ENCODE measurements around the gene CDK15. TPM values are rescaled to one million over a fixed set of nuclear protein-coding genes. Genes with fewer than 3 reads are reported as not detected.

Gene CDK15
- total RNA-seq, 1 donor from 2014 or later: 0.21 TPM

DNA sequence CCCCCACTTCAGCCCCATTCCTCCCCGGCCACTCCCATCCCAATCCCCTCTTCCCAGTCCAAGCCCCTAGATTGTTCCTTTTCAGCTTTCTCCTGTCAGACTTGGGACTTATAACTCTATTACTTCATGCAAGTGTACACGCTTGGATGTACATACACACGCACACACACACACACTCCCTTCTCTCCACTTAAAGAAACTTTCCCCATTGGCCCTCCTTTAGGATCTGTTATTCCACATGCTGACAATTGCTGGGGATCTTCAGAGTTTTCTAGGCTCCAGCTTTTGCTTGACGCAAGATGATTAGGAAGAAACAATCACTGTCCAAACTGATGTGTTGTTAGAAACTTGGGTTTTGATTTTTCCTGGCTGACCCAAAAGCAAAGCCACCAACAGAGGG lies 75.4 kb downstream of the CDK15 start:
- no peak overlapping the region for H3K27ac Mint-ChIP-seq
- no peak for DNase-seq (ENCODE audit: low spot score)
- Histone ChIP-seq H3F3A (ENCODE audit: low read depth) (peaks cover 16% of the 10 kb centered on the region), H3K27ac (no peak overlapping the region), H3K4me1 (peaks cover 44% of the 10 kb centered on the region), H3K27me3 (no peaks in the 10 kb centered on the region), H2AFZ (replicated peaks) (no peak overlapping the region), H4K20me1 (ENCODE audit: low read depth) (no peaks in the 10 kb centered on the region), H3K36me3 (no peaks in the 10 kb centered on the region), H3K4me2 (peak overlapping the region; percentile 56), H3K79me2 (ENCODE audit: low read depth) (no peaks in the 10 kb centered on the region), H3K9me3 (ENCODE audit: low read depth) (no peaks in the 10 kb centered on the region), H3K4me3 (no peak overlapping the region), H3K9ac (no peak overlapping the region)
- H3K36me3 Mint-ChIP-seq: no peaks in the 10 kb centered on the region
- H3K27me3 Mint-ChIP-seq (ENCODE audit: insufficient read depth, low read depth): peaks cover 11% of the 10 kb centered on the region
- H3K4me1 Mint-ChIP-seq: peaks cover 45% of the 10 kb centered on the region
- TF ChIP-seq, protein P1, sequence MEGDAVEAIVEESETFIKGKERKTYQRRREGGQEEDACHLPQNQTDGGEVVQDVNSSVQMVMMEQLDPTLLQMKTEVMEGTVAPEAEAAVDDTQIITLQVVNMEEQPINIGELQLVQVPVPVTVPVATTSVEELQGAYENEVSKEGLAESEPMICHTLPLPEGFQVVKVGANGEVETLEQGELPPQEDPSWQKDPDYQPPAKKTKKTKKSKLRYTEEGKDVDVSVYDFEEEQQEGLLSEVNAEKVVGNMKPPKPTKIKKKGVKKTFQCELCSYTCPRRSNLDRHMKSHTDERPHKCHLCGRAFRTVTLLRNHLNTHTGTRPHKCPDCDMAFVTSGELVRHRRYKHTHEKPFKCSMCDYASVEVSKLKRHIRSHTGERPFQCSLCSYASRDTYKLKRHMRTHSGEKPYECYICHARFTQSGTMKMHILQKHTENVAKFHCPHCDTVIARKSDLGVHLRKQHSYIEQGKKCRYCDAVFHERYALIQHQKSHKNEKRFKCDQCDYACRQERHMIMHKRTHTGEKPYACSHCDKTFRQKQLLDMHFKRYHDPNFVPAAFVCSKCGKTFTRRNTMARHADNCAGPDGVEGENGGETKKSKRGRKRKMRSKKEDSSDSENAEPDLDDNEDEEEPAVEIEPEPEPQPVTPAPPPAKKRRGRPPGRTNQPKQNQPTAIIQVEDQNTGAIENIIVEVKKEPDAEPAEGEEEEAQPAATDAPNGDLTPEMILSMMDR (IDR thresholded peaks at IDR 0.05): no peak
- TF ChIP-seq EZH2phosphoT487 (IDR thresholded peaks at IDR 0.05) (no peak), EZH2 (IDR thresholded peaks at IDR 0.05) (no peak)
- no peaks in the 10 kb centered on the region for H3K9me3 Mint-ChIP-seq
- H3K4me3 Mint-ChIP-seq: peak overlapping the region; percentile 68

DNA sequence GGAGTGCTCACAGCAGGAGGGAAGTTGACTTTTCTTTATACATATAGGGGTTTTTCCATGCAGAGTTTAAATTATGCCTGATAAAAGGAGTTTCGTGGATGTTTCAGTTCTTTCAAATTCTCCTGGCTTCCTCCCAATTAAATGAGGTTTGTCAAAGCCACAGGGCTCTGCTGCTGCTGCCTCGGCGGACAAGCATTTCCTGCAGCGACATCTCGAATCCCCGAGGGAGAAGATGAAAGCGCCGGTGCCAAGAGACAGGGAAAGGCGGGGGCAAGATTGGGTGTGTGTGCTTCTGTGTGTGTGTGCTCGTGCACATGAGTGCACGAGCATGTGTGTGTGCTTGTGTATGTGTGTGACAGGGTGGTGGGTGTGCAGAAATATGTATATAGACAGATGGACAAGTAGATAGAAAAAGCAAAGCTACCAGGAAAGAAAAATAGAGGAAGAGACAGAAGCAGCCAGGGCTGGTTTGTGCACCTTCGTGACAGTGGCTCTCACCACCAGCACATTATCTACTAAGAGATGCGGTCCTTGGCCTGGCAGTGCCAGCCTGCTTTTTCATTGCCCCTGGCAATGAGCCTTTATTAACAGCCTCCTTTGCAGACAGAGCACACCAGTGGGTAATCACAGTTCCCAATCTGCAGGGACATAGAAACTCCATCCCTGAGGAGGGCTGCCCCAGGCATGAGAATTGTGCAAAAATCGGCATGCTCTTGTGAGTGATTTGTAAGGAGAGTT lies 76.2 kb downstream of the CDK15 start:
- H4K20me1 ChIP-seq (ENCODE audit: low read depth): no peaks in the 10 kb centered on the region
- peak overlapping the region; percentile 8 for H2AFZ ChIP-seq (replicated peaks)
- no peaks in the 10 kb centered on the region for H3K79me2 ChIP-seq (ENCODE audit: low read depth)
- peak overlapping the region; percentile 56 for H3K4me2 ChIP-seq
- no peaks in the 10 kb centered on the region for H3K36me3 Mint-ChIP-seq
- H3K27me3 Mint-ChIP-seq (ENCODE audit: insufficient read depth, low read depth): peaks cover 11% of the 10 kb centered on the region
- H3K27ac Mint-ChIP-seq: no peak overlapping the region
- H3K4me3 Mint-ChIP-seq: peak overlapping the region; percentile 68
- DNase-seq (ENCODE audit: low spot score): peak; percentile 53
- TF ChIP-seq EZH2phosphoT487 (IDR thresholded peaks at IDR 0.05) (no peak), EZH2 (IDR thresholded peaks at IDR 0.05) (no peak)
- TF ChIP-seq, protein P1 (IDR thresholded peaks at IDR 0.05): no peak
- H3K9me3 Mint-ChIP-seq: no peaks in the 10 kb centered on the region
- H3K9ac ChIP-seq: no peak overlapping the region
- H3F3A ChIP-seq (ENCODE audit: low read depth): peaks cover 21% of the 10 kb centered on the region
- H3K4me1 Mint-ChIP-seq: peaks cover 47% of the 10 kb centered on the region
- H3K27me3 ChIP-seq: no peaks in the 10 kb centered on the region
- no peaks in the 10 kb centered on the region for H3K9me3 ChIP-seq (ENCODE audit: low read depth)
- H3K27ac ChIP-seq: no peak overlapping the region
- H3K4me1 ChIP-seq: peaks cover 49% of the 10 kb centered on the region
- no peak overlapping the region for H3K4me3 ChIP-seq
- no peaks in the 10 kb centered on the region for H3K36me3 ChIP-seq

DNA sequence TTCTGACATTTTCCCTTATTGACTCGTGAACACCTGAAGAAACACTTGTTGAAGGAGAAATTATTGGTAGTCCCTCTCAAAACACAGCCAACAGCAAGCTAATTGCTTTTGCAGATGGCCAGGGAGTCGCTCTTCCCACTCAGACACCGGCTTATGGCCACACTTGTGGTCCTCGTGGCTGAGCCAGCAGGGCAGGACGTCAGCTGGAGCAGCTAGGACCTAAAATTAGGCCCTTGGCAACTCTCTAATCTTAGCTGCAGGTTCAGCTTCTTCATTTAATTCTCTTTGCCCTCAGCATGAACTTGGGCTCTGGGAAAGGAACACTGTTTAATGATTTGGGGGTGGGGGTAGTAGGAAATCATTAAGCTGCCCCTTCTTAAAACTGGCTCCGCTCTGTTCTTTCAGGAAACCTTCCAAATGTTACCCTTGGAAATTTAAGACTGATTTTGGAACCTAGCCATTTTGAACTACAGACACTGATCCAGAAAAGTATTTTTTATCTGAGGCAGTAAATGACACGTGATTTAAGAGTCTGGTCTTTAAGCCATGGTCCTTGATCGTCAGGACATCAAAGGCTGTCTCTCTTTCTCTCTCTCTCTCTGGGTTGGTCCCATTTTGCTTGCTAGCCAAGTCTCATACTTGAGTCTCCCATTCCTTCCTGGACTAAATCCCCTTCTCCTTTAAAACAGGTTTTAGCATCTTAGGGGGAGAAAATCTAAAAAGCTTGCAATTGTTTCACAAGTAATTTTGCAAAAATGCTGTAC lies 77.5 kb downstream of the CDK15 start:
- Histone ChIP-seq H3K4me2 (peak overlapping the region; percentile 56), H3K4me3 (no peak overlapping the region), H3K36me3 (no peaks in the 10 kb centered on the region), H3K27me3 (no peaks in the 10 kb centered on the region), H4K20me1 (ENCODE audit: low read depth) (no peaks in the 10 kb centered on the region), H3K9me3 (ENCODE audit: low read depth) (no peaks in the 10 kb centered on the region), H3K4me1 (peaks cover 60% of the 10 kb centered on the region), H3K79me2 (ENCODE audit: low read depth) (no peaks in the 10 kb centered on the region), H3K27ac (no peak overlapping the region), H3K9ac (no peak overlapping the region), H3F3A (ENCODE audit: low read depth) (peaks cover 34% of the 10 kb centered on the region), H2AFZ (replicated peaks) (no peak overlapping the region)
- DNase-seq (ENCODE audit: low spot score): no peak
- Mint-ChIP-seq H3K27me3 (ENCODE audit: insufficient read depth, low read depth) (peaks cover 11% of the 10 kb centered on the region), H3K36me3 (no peaks in the 10 kb centered on the region), H3K27ac (no peak overlapping the region), H3K4me1 (peaks cover 59% of the 10 kb centered on the region), H3K4me3 (no peak overlapping the region), H3K9me3 (no peaks in the 10 kb centered on the region)
- TF ChIP-seq, protein P1 (IDR thresholded peaks at IDR 0.05): no peak
- no peak for TF ChIP-seq EZH2 (IDR thresholded peaks at IDR 0.05)
- TF ChIP-seq EZH2phosphoT487 (IDR thresholded peaks at IDR 0.05): no peak

All from neural progenitor cell (in vitro differentiated cells).